WTC11 (cell line): Measurements from ENCODE around the gene SULF2.

Experiments
- TF ChIP-seq, protein P1 (sequence below): sonication (generic); formaldehyde crosslinking; IDR thresholded peaks from 2 replicates; pipeline ENCODE4 v1.8.1; 2023; ENCODE audit warnings: mild to moderate bottlenecking, missing genetic modification reagents, borderline replicate concordance
- TF ChIP-seq, protein P2 (sequence below): fragments of 200-600 bp; IDR thresholded peaks from 2 replicates; pipeline ENCODE4 v1.8.0; 2022; ENCODE audit warnings: antibody characterized with exemption

DNA sequence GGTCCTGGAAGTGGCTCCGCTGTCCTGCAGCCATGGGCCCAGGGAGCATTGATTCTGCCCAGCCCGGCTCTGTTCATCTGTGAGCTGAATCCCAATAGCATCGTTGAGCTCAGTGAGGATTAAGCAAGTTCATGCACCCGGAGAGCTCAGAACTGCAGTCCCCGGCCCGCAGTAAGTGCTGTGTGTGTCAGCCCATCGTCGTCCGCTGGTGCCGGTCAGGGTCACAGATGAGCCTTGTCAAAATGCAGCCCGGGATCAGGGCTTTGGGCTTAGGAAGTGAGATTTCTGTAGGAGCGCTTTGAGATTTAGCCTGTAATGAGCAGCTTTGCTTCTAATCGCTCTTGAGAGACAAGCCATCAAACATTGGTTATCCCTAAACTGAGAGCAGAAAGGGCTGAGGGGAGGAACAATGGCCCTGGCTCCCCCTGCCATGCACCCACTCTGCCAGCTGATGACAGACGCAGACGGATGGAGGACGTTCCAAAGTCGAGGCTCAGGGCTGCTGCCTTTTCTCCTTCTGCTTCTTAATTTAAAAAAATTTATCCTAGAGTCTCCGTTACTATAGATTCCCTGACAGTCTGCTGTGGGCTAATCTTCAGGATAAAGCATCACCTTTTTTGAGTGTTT, 25.6 kb upstream of the SULF2 start:
- TF ChIP-seq, protein P1, sequence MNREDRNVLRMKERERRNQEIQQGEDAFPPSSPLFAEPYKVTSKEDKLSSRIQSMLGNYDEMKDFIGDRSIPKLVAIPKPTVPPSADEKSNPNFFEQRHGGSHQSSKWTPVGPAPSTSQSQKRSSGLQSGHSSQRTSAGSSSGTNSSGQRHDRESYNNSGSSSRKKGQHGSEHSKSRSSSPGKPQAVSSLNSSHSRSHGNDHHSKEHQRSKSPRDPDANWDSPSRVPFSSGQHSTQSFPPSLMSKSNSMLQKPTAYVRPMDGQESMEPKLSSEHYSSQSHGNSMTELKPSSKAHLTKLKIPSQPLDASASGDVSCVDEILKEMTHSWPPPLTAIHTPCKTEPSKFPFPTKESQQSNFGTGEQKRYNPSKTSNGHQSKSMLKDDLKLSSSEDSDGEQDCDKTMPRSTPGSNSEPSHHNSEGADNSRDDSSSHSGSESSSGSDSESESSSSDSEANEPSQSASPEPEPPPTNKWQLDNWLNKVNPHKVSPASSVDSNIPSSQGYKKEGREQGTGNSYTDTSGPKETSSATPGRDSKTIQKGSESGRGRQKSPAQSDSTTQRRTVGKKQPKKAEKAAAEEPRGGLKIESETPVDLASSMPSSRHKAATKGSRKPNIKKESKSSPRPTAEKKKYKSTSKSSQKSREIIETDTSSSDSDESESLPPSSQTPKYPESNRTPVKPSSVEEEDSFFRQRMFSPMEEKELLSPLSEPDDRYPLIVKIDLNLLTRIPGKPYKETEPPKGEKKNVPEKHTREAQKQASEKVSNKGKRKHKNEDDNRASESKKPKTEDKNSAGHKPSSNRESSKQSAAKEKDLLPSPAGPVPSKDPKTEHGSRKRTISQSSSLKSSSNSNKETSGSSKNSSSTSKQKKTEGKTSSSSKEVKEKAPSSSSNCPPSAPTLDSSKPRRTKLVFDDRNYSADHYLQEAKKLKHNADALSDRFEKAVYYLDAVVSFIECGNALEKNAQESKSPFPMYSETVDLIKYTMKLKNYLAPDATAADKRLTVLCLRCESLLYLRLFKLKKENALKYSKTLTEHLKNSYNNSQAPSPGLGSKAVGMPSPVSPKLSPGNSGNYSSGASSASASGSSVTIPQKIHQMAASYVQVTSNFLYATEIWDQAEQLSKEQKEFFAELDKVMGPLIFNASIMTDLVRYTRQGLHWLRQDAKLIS (CRISPR knock-in tag), result no peak
- TF ChIP-seq, protein P2, sequence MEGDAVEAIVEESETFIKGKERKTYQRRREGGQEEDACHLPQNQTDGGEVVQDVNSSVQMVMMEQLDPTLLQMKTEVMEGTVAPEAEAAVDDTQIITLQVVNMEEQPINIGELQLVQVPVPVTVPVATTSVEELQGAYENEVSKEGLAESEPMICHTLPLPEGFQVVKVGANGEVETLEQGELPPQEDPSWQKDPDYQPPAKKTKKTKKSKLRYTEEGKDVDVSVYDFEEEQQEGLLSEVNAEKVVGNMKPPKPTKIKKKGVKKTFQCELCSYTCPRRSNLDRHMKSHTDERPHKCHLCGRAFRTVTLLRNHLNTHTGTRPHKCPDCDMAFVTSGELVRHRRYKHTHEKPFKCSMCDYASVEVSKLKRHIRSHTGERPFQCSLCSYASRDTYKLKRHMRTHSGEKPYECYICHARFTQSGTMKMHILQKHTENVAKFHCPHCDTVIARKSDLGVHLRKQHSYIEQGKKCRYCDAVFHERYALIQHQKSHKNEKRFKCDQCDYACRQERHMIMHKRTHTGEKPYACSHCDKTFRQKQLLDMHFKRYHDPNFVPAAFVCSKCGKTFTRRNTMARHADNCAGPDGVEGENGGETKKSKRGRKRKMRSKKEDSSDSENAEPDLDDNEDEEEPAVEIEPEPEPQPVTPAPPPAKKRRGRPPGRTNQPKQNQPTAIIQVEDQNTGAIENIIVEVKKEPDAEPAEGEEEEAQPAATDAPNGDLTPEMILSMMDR, result no peak
